ENCODE measurements around the gene ECE1.
"Not testable (repeated sequence)": the region's sequence is repeated elsewhere in the genome, so short reads cannot be mapped to it uniquely, and the experiment has no call there.

DNA sequence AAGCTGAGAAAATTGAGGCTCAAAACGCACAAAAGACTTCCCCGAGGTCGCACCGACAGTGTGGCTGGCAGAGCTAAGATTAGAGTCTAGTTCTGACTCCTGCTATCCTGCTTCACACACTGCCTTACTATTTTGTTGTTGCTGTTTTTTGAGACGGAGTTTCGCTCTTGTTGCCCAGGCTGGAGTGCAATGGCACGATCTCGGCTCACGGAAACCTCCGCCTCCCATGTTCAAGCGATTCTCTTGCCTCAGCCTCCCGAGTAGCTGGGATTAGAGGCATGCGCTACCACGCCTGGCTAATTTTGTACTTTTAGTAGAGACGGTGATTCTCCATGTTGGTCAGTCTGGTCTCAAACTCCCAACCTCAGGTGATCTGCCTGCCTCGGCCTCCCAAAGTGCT lies 112.0 kb downstream of the ECE1 start:
- not testable (repeated sequence) for TF ChIP-seq RFX5 (IDR thresholded peaks at IDR 0.05; ENCODE audit: low read depth, low read length); POLR2A (IDR thresholded peaks at IDR 0.05; ENCODE audit: low read depth, low read length); MAZ (IDR thresholded peaks at IDR 0.05; ENCODE audit: borderline replicate concordance, low read depth, low read length); SMC3 (IDR thresholded peaks at IDR 0.05; ENCODE audit: low read depth, low read length); CEBPB (IDR thresholded peaks at IDR 0.05; ENCODE audit: low read depth, low read length)
- TF ChIP-seq, protein P1, sequence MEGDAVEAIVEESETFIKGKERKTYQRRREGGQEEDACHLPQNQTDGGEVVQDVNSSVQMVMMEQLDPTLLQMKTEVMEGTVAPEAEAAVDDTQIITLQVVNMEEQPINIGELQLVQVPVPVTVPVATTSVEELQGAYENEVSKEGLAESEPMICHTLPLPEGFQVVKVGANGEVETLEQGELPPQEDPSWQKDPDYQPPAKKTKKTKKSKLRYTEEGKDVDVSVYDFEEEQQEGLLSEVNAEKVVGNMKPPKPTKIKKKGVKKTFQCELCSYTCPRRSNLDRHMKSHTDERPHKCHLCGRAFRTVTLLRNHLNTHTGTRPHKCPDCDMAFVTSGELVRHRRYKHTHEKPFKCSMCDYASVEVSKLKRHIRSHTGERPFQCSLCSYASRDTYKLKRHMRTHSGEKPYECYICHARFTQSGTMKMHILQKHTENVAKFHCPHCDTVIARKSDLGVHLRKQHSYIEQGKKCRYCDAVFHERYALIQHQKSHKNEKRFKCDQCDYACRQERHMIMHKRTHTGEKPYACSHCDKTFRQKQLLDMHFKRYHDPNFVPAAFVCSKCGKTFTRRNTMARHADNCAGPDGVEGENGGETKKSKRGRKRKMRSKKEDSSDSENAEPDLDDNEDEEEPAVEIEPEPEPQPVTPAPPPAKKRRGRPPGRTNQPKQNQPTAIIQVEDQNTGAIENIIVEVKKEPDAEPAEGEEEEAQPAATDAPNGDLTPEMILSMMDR (conservative IDR thresholded peaks at IDR 0.05; ENCODE audit: low read depth, low read length): not testable (repeated sequence)
- TF ChIP-seq, protein P2, sequence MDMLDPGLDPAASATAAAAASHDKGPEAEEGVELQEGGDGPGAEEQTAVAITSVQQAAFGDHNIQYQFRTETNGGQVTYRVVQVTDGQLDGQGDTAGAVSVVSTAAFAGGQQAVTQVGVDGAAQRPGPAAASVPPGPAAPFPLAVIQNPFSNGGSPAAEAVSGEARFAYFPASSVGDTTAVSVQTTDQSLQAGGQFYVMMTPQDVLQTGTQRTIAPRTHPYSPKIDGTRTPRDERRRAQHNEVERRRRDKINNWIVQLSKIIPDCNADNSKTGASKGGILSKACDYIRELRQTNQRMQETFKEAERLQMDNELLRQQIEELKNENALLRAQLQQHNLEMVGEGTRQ (IDR thresholded peaks at IDR 0.05; ENCODE audit: low read depth, low read length): not testable (repeated sequence)

All from IMR-90 (cell line).